Activated CD4-positive, alpha-beta T cell treated with anti-CD3 and anti-CD28 coated beads, Interleukin-2, amount 10 ng/mL, durations not matched to agents 7 days and 5 days (primary cell): ENCODE results near the gene WFDC10A. TPM values are rescaled to one million over a fixed set of nuclear protein-coding genes. Genes with fewer than 3 reads are reported as not detected.
"Not testable (repeated sequence)": the region's sequence is repeated elsewhere in the genome, so short reads cannot be mapped to it uniquely, and the experiment has no call there.

ENCODE experiments used
- CTCF ChIA-PET: fragments of 350-600 bp; sonication (Branson Sonifier 250); formaldehyde crosslinking; loops from one replicate; lab custom pipeline; 2021; ENCODE audit warnings: antibody characterized with exemption; lab: Charles Lee
- POLR2A ChIA-PET: fragments of 350-600 bp; sonication (Branson Sonifier 250); formaldehyde crosslinking; loops from one replicate; lab custom pipeline; 2021; ENCODE audit warnings: antibody characterized with exemption; lab: Charles Lee
- DNase-seq: peaks from one replicate; pipeline ENCODE4 v3.0.0-alpha.2; 2020
- H3K27ac Mint-ChIP-seq: one replicate; pipeline ENCODE4 v1.8.0; 2021; ENCODE audit warnings: mild to moderate bottlenecking, moderate library complexity, mixed read lengths
- H3K27me3 Mint-ChIP-seq: one replicate; pipeline ENCODE4 v1.8.0; 2021; ENCODE audit warnings: mixed read lengths
- H3K36me3 Mint-ChIP-seq: one replicate; pipeline ENCODE4 v1.8.0; 2021; ENCODE audit warnings: low read depth, mixed read lengths
- H3K4me1 Mint-ChIP-seq: one replicate; pipeline ENCODE4 v1.8.0; 2021; ENCODE audit warnings: mixed read lengths
- H3K4me3 Mint-ChIP-seq: one replicate; pipeline ENCODE4 v1.8.0; 2021; ENCODE audit warnings: mild to moderate bottlenecking, moderate library complexity, mixed read lengths
- H3K9me3 Mint-ChIP-seq: one replicate; pipeline ENCODE4 v1.8.0; 2021; ENCODE audit warnings: mixed read lengths
- total RNA-seq, 2 experiments: library from RNA; stranded (reverse); gene quantifications; one replicate each; pipeline ENCODE4 v1.2.3, GENCODE V29; 2021

WFDC10A gene
- not detected for total RNA-seq

DNA sequence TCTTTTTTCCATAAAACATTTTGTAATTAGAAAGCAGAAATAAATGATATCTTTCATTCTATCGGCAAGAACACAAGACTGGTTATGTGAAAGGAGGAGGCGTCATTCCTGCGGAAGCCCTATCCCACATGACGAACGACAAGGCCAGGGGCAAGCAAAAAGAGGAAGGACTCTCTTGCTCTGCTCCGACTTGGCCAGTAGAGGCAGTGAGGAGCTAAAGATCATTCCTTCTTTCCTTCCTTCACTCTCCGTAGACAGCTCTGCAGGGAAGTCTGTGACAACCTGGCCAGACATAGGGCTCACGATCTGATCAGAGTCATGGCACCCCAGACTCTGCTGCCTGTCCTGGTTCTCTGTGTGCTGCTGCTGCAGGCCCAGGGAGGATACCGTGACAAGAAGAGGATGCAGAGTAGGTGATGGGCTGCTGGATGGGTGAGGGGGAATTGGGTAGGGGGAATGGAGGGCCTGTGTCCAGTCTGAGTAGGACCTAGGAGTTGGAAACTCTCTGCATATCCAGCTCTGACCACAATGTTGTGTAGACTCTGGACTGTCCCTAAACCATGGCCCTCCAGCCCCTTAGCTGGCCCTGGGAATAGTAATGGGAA, at the start of gene WFDC10A:
Gene WFDC10A, plus strand, starts transcription at position 244 of the 605 bp plus-strand sequence. Its CDS starts 75 bp downstream, at position 319.
- peak; percentile 11 for DNase-seq
- H3K4me1 Mint-ChIP-seq = no peaks in the 10 kb centered on the region
- no peak within 1 kb of the TSS for H3K4me3 Mint-ChIP-seq
- H3K9me3 Mint-ChIP-seq = no peaks in the 10 kb centered on the region
- no peak within 1 kb of the TSS for H3K27ac Mint-ChIP-seq
- ChIA-PET CTCF (interaction anchor here (0.5 to 1.8 kb wide), 4 partner anchors 15 to 267 kb away, joined by 4 to 5 read pairs (median 4); partner anchors contain the start of gene SYS1), POLR2A (no interaction called here)
- no peaks in the 10 kb centered on the region for H3K36me3 Mint-ChIP-seq
- peaks cover 32% of the 10 kb centered on the region for H3K27me3 Mint-ChIP-seq

DNA sequence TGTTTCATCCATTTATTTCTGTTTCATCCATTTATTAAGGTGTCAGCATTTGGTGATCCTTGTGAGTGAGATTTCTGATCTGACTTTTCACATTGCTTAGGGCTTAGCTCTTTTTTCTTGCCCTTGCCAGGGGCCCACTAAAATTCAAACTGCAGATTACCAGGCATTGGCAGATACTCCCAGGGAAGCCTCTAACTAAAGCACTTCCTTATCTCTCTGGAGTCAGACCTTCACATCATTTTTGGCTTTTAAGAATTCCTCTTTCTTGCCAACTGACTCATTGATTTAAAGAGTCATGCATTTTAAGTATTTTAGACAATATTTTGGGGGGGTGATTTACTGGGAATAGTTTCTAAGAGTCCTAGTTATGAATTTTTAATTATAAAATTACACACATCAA, 47.8 kb upstream of the WFDC10A start:
- peaks cover 32% of the 10 kb centered on the region for H3K27me3 Mint-ChIP-seq
- ChIA-PET CTCF (no interaction called here), POLR2A (no interaction called here)
- no peaks in the 10 kb centered on the region for H3K9me3 Mint-ChIP-seq
- H3K36me3 Mint-ChIP-seq = no peaks in the 10 kb centered on the region
- DNase-seq = no peak
- no peak overlapping the region for H3K4me3 Mint-ChIP-seq
- no peaks in the 10 kb centered on the region for H3K4me1 Mint-ChIP-seq
- H3K27ac Mint-ChIP-seq = no peak overlapping the region

DNA sequence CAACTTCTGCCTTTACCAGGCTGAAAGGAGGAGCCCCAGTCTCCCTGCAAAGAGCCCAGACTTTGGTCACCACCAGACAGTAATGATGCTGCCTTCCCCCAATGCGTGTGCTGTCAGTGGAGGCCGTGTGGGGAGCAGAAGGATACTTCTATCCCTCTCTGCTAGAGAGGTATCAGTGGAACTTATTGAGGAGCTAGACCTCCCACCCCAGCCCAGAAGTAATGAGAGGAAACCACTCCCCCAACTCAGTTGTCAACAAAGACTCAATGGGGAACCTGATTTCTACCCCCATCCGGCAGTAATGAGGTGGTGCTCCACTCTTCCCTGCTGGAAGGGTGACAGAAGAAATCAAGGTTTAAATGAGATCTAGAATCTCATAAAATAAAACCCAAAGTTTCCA, 46.0 kb upstream of the WFDC10A start:
- no peak overlapping the region for H3K27ac Mint-ChIP-seq

DNA sequence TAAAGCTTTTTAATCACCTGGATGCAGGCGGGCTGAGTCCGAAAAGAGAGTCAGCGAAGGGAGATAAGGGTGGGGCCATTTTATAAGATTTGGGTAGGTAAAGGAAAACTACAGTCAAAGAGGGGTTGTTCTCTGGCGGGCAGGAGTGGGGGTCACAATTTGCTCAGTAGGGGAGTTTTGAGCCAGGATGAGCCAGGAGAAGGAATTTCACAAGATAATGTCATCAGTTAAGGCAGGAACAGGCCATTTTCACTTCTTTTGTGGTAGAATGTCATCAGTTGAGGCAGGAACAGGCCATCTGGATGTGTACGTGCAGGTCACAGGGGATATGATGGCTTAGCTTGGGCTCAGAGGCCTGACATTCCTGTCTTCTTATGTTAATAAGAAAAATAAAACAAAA, 45.2 kb upstream of the WFDC10A start:
- H3K36me3 Mint-ChIP-seq, DNase-seq, POLR2A ChIA-PET, H3K4me3 Mint-ChIP-seq, H3K9me3 Mint-ChIP-seq, H3K4me1 Mint-ChIP-seq, H3K27ac Mint-ChIP-seq, CTCF ChIA-PET: not testable (repeated sequence)
- H3K27me3 Mint-ChIP-seq = peaks cover 37% of the 10 kb centered on the region

More for the DNA sequence above, 46.0 kb upstream of the WFDC10A start:
- no peaks in the 10 kb centered on the region for H3K36me3 Mint-ChIP-seq
- ChIA-PET POLR2A (no interaction called here), CTCF (no interaction called here)
- peaks cover 34% of the 10 kb centered on the region for H3K27me3 Mint-ChIP-seq
- no peak overlapping the region for H3K4me3 Mint-ChIP-seq
- no peaks in the 10 kb centered on the region for H3K4me1 Mint-ChIP-seq
- no peaks in the 10 kb centered on the region for H3K9me3 Mint-ChIP-seq
- no peak for DNase-seq

DNA sequence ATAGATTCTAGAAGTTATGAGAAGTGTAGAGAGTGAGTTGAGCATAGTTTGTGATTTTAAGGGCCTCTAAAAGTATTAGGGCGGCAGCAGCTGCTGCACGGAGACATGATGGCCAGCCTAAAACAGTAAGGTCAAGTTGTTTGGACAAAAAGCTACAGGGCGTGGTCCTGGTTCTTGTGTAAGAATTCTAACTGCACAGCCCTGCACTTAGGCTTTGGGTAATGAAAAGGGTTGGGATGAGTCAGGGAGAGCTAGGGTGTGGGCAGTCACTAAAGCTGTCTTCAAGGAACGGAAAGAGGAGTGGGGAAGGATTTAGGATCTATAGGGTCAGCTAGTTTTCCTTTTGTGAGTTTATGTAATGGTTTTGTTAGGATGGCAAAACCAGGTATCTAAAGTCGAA, 43.6 kb upstream of the WFDC10A start:
- POLR2A ChIA-PET, H3K36me3 Mint-ChIP-seq, H3K9me3 Mint-ChIP-seq, CTCF ChIA-PET, H3K4me1 Mint-ChIP-seq, H3K27ac Mint-ChIP-seq, H3K4me3 Mint-ChIP-seq, DNase-seq: not testable (repeated sequence)
- peaks cover 32% of the 10 kb centered on the region for H3K27me3 Mint-ChIP-seq

DNA sequence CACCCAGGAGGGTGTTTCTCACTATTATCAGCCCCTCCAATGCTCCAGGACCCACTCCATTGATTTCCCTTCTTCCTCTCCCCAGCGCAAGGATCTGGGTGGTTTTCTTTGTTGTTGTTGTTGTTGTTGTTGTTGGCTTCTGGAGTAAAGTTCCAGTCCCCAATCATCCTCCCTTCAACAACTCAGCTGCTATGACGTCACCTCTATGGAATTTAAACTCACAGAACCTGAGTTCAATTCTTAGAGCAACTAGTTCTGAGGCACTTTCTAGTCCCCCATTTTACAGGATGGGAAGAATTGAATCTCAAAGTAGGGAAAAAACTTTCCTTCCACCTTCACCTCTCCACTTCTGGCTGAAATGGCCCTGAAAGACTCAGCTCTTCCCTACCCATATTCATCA, 40.7 kb upstream of the WFDC10A start:
- H3K27me3 Mint-ChIP-seq = peaks cover 25% of the 10 kb centered on the region
- no peak for DNase-seq
- no peaks in the 10 kb centered on the region for H3K4me1 Mint-ChIP-seq
- no peaks in the 10 kb centered on the region for H3K36me3 Mint-ChIP-seq
- CTCF ChIA-PET = no interaction called here
- H3K27ac Mint-ChIP-seq = no peak overlapping the region
- no peak overlapping the region for H3K4me3 Mint-ChIP-seq
- POLR2A ChIA-PET = no interaction called here
- H3K9me3 Mint-ChIP-seq = no peaks in the 10 kb centered on the region

DNA sequence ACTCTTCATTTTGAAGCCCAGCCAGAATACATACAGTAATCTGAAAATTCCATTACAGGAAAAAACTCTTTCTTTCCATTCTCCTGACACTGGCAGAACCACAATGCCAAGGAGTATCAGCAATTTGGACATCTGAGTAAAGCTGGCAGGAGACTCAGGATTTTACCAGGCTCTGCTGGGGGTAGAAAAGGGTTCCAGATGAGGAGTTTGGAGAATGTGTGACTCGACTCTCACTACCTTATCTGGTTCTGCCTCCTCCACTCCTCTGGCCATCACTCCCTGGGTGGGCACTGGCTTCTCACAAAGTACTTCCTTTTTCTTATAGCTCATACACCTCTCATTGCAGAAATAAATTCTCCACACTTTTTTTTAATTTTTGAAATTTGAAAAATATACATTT, 39.8 kb upstream of the WFDC10A start:
- Mint-ChIP-seq H3K4me3 (no peak overlapping the region), H3K27me3 (peaks cover 32% of the 10 kb centered on the region), H3K36me3 (no peaks in the 10 kb centered on the region), H3K4me1 (no peaks in the 10 kb centered on the region), H3K27ac (no peak overlapping the region), H3K9me3 (no peaks in the 10 kb centered on the region)
- DNase-seq = no peak
- CTCF ChIA-PET = no interaction called here
- POLR2A ChIA-PET = no interaction called here

DNA sequence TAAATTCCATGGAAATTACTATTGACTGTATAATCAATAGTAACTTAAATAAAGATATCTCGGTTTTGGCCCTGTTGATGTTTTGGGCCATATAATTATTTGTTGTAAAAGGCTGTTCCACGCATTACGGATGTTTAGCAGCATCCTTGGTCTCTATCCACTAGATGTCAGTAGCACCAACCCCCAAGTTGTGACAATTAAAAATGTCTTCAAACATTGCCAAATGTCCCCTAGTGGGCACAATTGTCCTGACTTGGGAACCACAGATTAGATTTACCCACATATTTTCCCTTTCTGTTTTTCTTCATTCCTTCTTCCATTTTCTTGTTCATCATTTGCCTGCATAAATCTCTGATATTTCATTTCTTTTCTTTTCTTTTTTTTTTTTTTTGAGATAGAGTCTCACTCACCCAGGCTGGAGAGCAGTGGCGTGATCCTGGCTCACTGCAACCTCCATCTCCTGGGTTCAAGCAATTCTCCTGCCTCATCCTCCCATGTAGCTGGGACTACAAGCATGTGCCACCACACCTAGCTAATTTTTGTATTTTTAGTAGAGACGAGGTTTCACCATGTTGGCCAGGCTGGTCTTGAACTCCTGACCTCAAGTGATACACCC, 36.9 kb upstream of the WFDC10A start:
- peaks cover 37% of the 10 kb centered on the region for H3K27me3 Mint-ChIP-seq
- ChIA-PET POLR2A (no interaction called here), CTCF (interaction anchor here (0.7 kb wide), 1 partner anchor 15 kb away, joined by 4 read pairs; no protein-coding TSS in a partner anchor)
- no peaks in the 10 kb centered on the region for H3K36me3 Mint-ChIP-seq
- no peak overlapping the region for H3K27ac Mint-ChIP-seq
- no peak overlapping the region for H3K4me3 Mint-ChIP-seq
- H3K4me1 Mint-ChIP-seq = no peaks in the 10 kb centered on the region
- H3K9me3 Mint-ChIP-seq = no peaks in the 10 kb centered on the region
- peak; percentile 33 for DNase-seq

DNA sequence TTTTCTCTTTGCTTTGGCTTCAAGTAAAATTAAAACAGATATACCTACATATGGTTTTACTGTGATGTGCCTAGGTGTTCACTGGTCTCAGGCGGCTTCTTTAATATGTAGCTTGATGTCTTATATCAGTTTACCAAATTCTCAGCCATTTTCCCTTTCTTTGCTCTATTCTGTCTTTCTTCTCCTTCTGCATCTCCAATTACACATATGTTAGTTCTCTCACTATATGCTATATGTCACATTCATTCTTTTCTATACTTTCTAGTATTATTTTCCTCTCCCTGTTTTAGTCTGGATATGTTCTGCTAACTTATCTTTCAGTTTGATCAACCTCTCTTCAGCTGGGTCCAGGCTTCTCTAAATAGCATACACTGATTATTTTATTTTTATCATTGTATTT, 36.0 kb upstream of the WFDC10A start:
- H3K4me3 Mint-ChIP-seq = no peak overlapping the region
- ChIA-PET CTCF (interaction anchor here (0.6 kb wide), 1 partner anchor 83 kb away, joined by 3 read pairs; no protein-coding TSS in a partner anchor), POLR2A (no interaction called here)
- no peaks in the 10 kb centered on the region for H3K9me3 Mint-ChIP-seq
- H3K27ac Mint-ChIP-seq = no peak overlapping the region
- peaks cover 35% of the 10 kb centered on the region for H3K27me3 Mint-ChIP-seq
- no peaks in the 10 kb centered on the region for H3K4me1 Mint-ChIP-seq
- no peaks in the 10 kb centered on the region for H3K36me3 Mint-ChIP-seq
- no peak for DNase-seq

DNA sequence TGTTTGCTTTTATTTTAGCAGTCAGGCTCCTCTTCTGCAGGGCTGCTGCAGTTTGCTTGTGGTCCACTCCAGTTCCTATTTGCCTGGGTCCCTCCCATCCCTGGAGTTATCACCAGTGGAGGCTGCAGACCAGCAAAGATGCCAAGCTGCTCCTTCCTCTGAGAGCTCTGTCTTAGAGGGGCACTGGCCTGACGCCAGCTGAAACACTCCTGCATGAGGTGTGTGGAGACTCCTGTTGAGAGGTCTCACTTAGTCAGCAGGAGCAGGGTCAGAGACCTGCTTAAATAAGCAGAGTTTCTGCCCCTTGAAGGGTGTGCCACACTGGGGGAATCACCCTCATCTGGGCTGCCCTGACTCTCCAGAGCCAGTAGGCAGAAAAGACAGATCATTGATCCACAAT, 34.3 kb upstream of the WFDC10A start:
- POLR2A ChIA-PET = no interaction called here
- no peaks in the 10 kb centered on the region for H3K36me3 Mint-ChIP-seq
- CTCF ChIA-PET = no interaction called here

DNA sequence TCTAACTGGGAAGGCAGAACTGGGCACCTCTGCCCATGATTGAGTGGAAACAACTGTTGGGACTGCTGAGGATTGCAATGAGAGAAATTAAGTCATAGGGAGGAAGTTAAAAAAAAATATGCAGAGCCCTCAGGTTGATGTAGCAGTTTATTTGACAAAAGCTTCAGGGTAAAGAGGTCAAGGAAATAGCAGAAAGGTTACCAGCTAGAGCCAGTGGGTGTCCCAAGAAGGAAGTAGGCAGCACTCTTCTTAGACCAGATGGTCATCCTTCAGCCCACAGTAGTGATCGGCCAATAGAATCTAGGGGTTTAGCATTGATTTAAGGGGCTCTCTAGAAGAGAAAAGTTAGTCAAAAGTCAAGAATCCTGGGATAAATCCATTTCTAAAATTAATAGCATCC, 21.7 kb upstream of the WFDC10A start:
- peaks cover 10% of the 10 kb centered on the region for H3K27me3 Mint-ChIP-seq
- POLR2A ChIA-PET = no interaction called here
- no peak for DNase-seq
- CTCF ChIA-PET = interaction anchor here (0.6 kb wide), 1 partner anchor 16 kb away, joined by 4 read pairs; no protein-coding TSS in a partner anchor
- H3K36me3 Mint-ChIP-seq = no peaks in the 10 kb centered on the region
- no peak overlapping the region for H3K4me3 Mint-ChIP-seq
- no peak overlapping the region for H3K27ac Mint-ChIP-seq
- peaks cover 21% of the 10 kb centered on the region for H3K9me3 Mint-ChIP-seq
- H3K4me1 Mint-ChIP-seq = peaks cover 5% of the 10 kb centered on the region

More for the DNA sequence above, 34.3 kb upstream of the WFDC10A start:
- Mint-ChIP-seq H3K27ac (no peak overlapping the region), H3K9me3 (no peaks in the 10 kb centered on the region), H3K4me1 (no peaks in the 10 kb centered on the region), H3K27me3 (peaks cover 31% of the 10 kb centered on the region), H3K4me3 (no peak overlapping the region)
- no peak for DNase-seq

DNA sequence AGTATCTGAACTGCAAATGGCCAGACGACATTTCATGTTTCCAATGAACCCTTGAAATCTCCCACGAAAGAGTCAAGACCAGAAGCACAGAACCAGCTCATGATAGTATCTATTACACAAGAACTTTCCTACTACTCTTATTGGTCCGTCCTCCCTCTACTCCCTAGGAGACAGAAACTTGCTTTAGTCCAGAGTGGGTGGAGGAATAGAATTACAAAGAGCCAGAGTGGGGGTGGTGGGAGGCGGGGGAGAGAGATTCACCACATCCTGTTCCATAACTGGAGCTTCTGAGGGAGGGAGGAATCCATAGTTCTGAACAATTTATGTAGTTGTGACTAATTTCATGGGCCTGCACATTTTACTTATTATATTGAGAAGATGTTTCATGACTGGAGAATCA, 18.5 kb upstream of the WFDC10A start:
- ChIA-PET CTCF (no interaction called here), POLR2A (no interaction called here)
- Mint-ChIP-seq H3K9me3 (peaks cover 10% of the 10 kb centered on the region), H3K4me1 (peaks cover 5% of the 10 kb centered on the region), H3K4me3 (no peak overlapping the region), H3K36me3 (no peaks in the 10 kb centered on the region), H3K27ac (no peak overlapping the region), H3K27me3 (peaks cover 2% of the 10 kb centered on the region)
- no peak for DNase-seq

DNA sequence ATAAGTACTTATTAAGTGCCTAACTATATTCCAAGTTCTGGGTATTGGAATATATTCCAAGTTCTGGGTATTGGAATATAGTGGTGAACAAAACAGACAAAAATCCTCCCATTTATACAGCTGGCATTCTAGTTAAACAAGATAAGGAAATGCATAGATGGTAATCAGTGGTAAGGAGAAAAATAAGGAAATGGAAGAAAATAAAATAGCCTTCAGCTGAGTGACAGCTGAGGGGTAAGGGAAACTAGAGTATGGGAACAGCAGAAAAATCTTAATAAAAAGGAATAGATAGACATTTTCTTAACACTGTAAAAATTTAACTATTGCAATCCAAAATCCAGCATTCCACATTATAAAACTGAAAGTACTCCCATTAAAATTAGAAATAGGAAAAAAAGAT, 17.2 kb upstream of the WFDC10A start:
- Mint-ChIP-seq H3K36me3 (no peaks in the 10 kb centered on the region), H3K4me3 (no peak overlapping the region), H3K9me3 (peaks cover 6% of the 10 kb centered on the region), H3K27ac (no peak overlapping the region), H3K27me3 (no peaks in the 10 kb centered on the region), H3K4me1 (peaks cover 5% of the 10 kb centered on the region)
- POLR2A ChIA-PET = no interaction called here
- DNase-seq = no peak
- CTCF ChIA-PET = no interaction called here
